GM21576 (cell line): ENCODE measurements around the gene ADSL.
A peak's percentile ranks its signal among the peaks of the same experiment; 100 is the strongest.
"Not testable (repeated sequence)": the region's sequence is repeated elsewhere in the genome, so short reads cannot be mapped to it uniquely, and the experiment has no call there.

ENCODE experiments used
- ATAC-seq: cut with Tn5 transposase; IDR thresholded peaks from one replicate; pipeline ENCODE4 v1.9.1; 2021; ENCODE audit warnings: mild to moderate bottlenecking, moderate library complexity; ENCODE audit not compliant: unreplicated experiment

Gene ADSL

DNA sequence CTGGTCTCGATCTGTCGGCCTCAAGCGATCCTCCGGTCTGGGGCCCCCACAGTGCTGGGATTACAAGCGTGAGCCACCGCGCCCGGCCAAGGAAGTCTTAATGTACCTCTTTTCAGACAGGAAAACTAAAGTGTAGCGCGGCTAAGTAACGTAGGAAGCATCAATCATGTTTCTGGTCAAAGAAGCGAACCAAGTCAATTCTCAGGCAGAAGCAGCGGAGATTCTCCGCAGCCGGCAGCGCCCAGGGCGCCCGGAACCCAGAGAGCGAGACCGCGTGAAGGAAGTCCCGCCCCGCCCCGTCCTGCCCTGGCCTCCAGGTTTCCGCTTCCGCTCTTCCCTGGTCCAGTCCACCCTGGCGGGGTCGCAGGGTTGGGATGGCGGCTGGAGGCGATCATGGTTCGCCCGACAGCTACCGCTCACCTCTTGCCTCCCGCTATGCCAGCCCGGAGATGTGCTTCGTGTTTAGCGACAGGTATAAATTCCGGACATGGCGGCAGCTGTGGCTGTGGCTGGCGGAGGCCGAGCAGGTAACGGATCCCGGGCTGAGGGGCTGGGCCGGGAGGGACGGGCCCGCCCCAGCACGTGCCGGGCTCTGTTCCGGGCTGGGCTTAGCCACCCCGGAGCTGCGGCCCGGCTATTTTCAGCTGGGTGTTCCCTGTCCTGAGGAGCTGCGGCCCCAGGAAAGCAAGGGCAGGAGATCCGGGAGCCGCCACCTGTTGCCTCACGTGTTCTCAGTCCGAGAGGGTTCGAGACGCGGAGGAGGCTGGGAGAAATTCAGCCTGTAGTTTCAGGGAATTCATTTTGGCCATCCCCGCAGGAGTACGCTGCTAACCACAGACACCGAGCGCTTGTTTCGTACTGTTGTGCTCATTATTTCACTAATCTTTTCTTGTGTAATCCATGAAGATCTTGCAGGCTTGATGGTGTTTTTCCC, at the start of gene ADSL:
TSS of gene ADSL (plus strand) at position 316 of the 934 bp plus-strand sequence. CDS start at position 375, 59 bp downstream.
- ATAC-seq, result peak; percentile 75

DNA sequence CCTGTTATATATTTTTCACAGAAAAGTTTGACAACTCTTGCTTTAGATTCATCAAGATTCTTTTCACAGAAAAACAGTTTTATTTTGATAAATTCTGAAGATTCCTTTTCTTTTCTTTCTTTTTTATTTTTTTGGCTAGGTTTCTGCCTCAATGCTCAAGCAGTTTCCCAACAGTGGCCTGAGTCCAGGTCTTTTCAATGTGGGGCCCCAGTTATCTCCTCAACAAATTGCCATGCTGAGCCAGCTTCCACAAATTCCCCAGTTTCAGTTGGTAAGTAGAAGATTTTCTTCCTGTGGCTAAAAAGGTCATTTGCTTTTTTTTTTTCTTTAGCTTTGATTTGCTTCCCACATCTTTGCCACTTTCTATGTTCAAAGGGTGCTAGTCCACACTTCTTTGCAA, 46.0 kb upstream of the ADSL start:
- ATAC-seq, result no peak

DNA sequence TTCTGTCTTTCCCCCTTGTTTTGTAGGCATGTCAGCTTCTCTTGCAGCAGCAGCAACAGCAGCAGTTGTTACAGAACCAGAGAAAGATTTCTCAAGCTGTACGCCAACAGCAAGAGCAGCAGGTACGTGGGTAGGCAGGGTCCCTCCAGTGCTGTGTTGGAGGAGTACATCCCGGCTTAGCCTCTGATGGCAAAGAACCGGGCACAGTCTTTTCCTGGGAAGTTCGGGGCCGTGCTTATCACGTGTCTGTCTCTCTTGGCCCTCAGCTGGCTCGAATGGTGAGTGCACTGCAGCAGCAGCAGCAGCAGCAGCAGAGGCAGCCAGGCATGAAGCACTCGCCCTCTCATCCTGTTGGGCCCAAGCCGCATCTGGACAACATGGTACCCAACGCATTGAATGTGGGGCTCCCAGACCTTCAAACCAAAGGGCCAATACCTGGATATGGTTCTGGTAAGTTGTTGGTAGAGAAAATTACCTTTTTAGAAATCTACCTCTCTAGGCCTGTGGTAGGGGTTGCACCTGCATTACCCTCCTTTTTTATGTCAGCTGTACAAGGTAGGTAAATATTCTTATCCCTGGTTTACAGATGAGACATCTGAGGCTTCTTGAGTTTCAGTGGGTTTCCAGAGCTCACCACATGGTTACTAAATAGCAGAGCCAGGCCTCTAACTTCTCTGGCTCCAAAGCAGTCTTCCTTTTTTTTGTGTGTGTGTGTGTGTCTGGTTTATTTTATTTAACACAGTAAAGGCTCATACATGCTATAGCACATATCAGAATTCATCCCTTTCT, 45.2 kb upstream of the ADSL start:
- peak; percentile 58 for ATAC-seq

DNA sequence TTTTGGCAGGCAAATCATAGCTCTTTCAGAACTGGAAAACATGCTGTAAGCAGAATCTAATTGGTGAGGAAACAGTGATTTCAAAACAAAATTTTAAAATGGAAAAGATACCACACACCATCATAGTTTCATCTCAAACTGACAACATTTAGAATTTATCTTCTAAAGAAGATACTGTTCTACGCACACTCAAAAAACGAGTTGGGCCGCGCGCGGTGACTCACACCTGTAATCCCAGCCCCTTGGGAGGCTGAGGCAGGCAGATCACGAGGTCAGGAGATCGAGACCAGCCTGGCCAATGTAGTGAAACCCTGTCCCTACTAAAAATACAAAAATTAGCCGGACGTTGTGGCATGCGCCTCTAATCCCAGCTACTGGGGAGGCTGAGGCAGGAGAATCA, 44.2 kb upstream of the ADSL start:
- ATAC-seq, result no peak

DNA sequence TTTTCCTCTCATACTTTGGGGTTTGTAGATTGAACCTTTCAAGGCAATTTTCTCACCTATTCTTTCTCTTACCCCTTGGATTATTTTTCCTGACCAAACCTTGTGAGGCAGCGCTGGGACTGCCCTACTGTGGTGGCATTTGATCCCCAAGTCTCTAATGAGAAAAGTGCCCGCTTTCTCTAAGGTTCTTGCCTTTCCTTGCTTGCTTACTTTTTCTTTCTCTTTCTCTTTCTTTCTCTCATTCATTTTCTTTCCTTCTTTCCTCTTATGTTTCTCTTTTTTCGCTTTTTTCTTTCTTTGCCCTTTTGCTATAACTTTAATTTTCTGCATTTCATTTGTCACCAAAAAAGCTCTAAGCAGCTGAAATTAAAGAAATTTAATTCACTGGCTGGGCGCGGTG, 40.7 kb upstream of the ADSL start:
- ATAC-seq, result no peak

DNA sequence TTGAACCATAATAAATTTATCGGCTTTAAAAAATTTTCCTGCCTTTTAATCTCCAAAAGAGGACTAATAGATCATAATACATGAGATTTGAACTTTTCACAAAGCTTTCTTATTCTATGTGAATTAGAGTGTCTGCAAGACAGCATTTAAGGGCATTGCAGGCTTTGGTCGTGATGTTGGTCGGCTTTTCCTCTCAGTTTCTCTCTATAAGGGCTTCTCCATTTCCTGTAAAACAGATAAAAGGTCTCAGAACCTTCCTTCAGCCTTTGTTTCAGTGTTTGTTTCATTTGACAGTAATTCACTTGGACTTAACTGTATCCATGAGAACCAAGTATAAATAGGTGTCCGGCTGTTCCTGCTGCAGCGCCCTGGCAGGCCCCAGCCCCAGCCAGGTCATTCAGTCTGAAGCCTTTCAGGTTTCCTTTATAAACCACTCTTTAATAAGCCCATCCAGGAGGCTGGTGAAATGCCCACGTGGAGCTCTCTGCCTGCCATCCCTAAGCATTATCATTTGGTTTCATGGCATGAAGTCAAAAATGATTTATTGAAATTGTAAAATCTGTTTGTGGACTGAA, 37.2 kb upstream of the ADSL start:
- ATAC-seq, result no peak

DNA sequence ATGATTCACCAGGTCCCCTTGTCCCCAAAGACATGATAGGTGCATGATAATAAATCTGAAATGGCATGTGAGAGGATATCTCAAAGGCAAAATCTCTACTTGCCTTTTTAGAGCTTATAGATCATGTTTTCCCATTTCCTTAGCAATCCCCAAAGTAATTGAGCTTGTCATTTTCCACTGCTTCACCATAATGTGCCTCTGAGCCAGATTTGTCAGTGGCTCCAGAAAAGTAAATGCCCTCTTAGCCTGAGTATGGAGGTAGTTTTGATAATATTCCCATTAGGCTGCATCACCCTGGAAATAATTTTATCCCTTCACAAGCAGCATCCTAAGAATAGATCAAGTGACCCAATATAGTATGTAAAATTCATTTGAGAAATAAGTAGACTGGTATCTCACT, 36.7 kb upstream of the ADSL start:
- no peak for ATAC-seq

DNA sequence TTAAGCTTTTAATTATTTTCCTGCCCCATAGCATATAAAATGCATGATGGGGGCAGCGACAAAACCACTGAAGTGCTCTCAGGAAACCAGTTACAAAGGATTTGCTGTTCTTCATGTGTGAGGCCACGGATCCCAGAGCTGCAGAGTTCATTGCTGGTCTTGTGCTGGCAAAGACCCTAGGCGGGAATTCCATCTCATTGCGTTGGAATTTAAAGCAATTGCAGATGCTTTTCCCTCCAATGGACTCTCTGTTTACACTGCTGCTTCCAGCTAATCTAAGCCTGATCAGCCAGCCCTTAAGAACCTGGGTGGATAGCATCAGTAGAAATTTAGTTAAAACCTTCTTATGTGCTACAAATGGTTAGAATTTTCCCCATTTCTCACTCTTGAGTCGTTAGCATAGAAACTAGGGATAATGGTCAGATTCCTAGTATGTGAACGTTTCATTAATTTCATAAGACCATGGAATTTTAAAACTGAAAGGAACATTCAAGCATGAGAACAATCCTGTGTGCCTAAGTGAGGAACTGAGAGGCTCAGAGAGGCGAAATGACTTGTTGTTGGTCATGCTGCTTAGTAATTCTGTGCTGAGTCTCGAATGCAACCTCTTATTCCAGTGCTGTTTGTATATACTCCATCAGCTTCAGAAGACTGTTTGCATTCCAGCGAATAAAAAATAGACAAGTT, 36.1 kb upstream of the ADSL start:
- no peak for ATAC-seq

DNA sequence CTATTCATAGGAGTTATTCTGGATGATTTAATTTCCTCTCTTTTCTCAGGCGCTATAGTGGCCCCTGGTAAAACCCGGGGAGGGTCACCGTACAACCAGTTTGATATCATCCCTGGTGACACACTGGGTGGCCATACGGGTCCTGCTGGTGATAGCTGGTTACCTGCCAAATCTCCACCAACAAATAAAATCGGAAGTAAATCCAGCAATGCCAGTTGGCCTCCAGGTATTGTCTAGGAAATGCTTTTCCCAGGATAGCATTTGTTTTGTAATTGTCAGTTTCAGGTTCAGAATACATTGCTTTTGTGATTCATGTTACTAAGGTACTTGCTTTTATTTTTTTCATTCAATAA, 35.6 kb upstream of the ADSL start:
- ATAC-seq, result no peak

DNA sequence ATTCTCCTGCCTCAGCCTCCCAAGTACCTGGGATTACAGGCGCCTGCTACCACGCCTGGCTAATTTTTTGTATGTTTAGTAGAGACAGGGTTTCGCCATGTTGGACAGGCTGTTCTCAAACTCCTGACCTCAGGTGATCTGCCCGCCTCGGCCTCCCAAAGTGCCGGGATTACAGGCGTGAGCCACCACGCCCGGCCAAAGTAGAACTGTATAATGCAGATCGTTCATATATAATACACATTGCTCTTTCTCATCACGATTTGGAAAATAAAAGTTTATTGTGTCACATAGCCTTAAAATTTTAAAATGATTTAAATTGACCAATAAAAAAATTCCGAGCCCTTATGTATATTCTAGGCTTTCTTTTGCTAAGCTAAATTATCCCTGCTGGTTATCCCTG, 34.7 kb upstream of the ADSL start:
- ATAC-seq, result not testable (repeated sequence)

DNA sequence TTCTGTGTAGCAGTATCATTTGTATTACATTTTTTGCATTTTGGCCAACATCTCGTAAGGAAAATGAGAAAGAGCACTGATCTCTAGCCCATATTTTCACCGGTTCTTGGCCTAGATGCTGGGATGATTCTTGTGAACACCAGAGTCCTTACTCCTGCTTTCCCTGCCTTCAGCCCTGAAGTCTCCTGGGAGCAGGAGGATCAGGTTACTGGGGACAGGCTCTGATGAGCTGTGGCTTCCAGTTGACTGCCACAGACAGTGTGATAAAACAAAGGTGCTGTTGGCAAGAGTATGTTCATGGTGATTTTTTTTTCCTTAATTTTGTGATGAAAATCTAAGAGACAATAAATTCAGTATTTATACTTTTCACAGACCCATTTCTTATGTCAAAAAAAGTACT, 34.2 kb upstream of the ADSL start:
- no peak for ATAC-seq

DNA sequence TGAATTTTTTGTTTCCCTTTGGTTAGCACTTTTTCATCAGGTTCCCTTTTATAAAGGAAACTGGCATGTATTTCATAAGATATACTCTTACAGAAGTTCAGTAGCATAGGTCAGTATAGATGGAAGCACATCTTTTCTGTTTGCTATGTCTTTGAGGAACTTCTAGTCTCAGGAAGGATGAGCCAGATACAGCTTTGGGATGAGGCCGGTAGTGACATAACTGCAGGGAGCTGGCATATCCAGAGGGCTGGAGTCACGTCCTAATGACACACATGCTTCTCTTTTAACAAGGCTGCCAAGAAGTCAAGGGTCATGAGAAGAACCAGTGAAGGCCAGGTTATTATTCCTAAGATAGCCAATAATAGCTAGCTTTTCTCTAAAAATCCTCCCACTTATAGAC, 33.3 kb upstream of the ADSL start:
- ATAC-seq, result no peak

DNA sequence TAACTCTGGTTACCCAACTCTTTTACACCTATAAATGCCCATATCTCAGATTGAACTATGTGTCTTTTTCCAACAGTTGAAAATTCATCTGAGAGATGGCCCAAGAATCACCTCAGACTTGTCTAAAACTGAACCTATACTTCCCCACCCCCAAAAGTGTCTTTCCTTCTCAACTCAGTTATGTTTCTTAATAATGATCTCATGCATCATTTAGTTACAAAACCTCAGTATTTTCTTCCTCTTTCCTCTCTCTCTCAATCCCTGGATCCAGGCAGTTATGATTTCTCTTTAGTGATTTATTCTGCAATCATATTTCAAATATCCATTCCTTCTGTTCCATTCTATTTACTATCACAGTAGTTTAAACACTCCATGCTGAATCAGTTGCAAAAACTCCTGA, 32.3 kb upstream of the ADSL start:
- ATAC-seq, result no peak

DNA sequence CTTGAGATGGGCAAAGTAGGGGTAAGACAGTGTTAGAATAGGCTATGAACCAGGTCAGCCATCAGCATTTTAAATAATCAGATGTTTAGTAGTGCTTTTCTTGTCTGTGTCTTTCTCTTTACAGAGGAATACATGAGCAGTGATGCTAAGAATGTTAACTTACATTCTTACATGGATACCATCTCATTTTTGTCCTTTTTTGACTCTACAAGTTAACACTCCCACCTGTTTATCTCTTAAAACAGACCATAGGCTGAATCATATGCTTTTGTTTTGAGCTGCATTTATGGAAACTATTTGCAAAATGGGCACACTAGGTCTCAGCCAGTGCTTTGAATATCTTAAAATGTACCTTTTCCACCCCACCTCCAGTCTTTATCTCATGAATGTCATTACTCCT, 25.6 kb upstream of the ADSL start:
- no peak for ATAC-seq

DNA sequence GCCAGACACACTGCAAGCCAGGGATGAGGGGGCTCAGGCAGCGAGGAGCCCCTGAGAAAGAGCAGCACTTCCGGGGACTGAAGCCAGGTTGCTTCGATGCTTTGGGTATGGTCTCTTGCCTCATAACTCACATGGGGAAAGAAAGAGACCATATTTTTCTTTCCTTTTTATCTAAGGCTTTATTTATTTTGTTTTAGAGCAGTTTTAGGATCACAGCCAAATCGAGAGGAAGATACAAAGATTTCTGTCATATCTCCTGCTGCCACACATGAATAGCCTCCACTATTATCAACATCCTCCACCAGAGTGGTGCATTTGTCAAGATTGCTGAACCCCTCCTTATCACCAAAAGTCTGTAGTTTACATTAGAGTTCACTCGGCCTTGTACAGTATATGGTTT, 24.3 kb upstream of the ADSL start:
- no peak for ATAC-seq

DNA sequence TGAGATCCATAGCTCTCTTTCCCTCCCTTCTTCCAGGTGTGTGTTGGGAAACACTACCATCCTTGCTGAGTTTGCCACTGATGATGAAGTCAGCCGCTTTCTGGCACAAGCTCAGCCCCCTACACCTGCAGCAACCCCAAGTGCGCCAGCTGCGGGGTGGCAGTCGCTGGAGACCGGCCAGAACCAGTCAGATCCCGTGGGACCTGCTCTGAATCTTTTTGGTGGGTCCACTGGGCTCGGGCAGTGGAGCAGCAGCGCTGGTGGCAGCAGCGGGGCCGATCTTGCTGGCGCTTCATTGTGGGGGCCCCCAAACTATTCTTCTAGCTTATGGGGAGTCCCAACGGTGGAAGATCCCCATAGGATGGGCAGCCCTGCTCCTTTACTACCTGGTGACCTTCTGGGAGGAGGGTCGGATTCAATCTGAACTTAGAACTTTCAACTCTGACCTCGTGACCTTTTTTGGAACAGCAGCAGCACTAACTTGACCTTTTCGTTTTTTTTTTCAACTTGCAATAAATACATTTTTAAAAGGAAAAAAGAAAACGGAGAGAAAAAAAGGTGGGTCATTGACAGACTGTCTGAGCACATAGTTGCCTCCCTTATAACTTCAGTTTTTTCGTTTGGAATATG, 23.4 kb upstream of the ADSL start:
- ATAC-seq, result no peak

DNA sequence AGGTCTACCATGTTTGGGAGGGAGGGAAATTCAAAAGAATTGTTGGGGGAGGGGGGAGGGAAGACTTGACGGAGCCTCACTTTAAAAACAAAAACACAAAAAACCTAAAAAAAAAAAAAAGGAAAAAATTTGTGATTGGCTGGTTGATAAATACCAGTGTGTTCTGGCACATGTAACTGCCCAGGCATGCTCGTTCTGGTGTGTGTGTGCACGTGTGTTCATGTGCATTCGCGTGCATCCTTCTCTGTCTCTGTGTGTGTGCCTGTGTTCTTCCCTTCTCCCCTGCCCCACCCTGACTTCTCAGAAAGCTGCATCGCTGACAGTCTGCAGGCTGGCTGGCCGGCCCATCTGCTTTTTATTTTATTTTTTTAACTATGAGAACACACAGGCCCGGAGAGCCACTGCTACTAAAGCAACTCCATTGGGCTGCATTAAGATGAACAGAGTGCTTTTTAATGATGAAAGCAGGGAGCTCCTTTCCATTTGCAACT, 22.6 kb upstream of the ADSL start:
- ATAC-seq, result no peak

DNA sequence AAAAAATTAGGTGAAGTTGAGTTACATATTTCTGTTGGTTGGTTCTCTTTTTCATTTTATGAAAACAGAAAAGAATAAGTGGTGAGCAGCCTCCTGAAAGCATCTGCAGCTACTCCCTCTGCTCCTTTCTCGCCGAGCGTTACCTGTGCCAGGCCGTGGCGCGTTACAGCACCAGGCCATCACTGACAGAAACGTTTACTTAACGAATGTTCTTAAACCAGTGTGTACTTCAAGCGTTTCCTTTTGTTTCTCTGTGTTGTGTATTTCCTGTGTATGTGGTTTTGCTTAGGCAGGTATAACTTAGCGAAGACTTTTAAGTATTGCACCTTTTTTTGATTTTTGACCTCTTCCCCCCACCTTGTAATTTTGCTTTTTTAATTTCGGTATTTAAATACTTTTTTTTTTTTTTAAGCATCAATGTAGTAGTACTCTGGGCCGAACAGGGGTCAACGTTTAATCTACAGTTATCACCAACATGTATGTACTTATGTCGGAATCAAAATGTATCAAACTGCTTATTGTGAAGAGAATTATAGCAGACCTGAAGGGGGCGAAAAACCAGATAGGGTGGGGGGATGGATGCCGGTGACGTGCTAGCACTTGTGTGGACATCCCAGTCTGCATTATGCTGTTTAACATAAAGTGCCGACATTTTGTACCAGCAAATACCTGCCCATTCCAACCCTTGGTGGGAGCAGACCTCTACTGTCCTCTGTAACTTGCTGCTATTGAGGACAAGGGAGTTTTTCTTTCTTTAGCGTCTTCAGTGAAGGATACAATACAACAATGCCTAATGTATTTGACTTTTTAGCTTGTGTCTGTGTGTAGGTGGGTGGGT, 21.6 kb upstream of the ADSL start:
- no peak for ATAC-seq

DNA sequence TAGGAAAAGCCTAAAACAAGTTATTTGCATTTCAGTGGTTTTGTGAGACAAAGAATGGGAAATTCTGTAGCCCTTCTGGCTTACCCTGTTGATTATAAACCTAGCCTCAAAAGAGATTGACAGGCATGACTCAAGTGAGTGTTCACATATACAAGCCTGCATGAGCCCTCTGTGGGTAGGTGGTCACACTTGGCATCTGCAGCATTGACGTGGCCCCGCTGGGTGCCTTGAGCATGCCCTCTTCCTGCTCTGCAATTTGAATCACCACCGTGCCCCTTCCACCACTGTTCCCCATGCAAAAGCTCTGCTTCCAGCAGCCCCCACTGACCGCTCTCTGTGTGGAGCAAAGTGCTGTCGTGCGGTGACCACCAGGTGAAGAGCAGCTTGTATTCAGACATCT, 21.0 kb upstream of the ADSL start:
- no peak for ATAC-seq
